Sigmoid colon (tissue), 4 donors: ENCODE measurements around the gene C2orf66.

Source experiments
- CTCF ChIP-seq, 4 experiments: fragments of 450-650 bp in 3 of 4; fragments of 200-600 bp in 1 of 4; IDR thresholded peaks; one replicate each; pipeline ENCODE4 v1.5.1; 2016 to 2019; ENCODE audit warnings: antibody characterized with exemption in 4 of 4, mild to moderate bottlenecking in 3 of 4, moderate library complexity in 2 of 4
- EP300 ChIP-seq, 4 donors: sonication (generic); formaldehyde crosslinking; IDR thresholded peaks; one replicate each; pipeline ENCODE4 v1.6.1; 2017; ENCODE audit warnings: antibody characterized with exemption in 4 of 4
- POLR2A ChIP-seq, 2 donors: fragments of 450-650 bp; IDR thresholded peaks; one replicate each; pipeline ENCODE4 v1.6.1; 2016; ENCODE audit warnings: antibody characterized with exemption in 2 of 2, mild to moderate bottlenecking in 2 of 2, moderate library complexity in 2 of 2
- POLR2AphosphoS5 ChIP-seq, 4 donors: sonication (generic); formaldehyde crosslinking; IDR thresholded peaks; one replicate each; pipeline ENCODE4 v1.6.1; 2017; ENCODE audit warnings: antibody characterized with exemption in 4 of 4

- TF ChIP-seq POLR2AphosphoS5 (IDR thresholded peaks at IDR 0.05) (no peak), CTCF (IDR thresholded peaks at IDR 0.05) (peak in 1 of 4 experiments; percentile 18), POLR2A (IDR thresholded peaks at IDR 0.05) (no peak), EP300 (IDR thresholded peaks at IDR 0.05) (no peak)
Observed at GRCh38 chr2:196849895-196850294, 40.7 kb upstream of the C2orf66 start.
